ENCODE measurements around the gene USP46. TPM values are rescaled to one million over a fixed set of nuclear protein-coding genes. Genes with fewer than 3 reads are reported as not detected.

Gene USP46
- total and polyA plus RNA-seq, 2 of the 8 experiments (the other 6 are each of a cell fraction or from before 2014, with no cell fraction given) = 10.6 to 62.4 TPM

GRCh38 chr4:52633846-52634245 is 25.3 kb downstream of the USP46 start:
- H3K79me2 ChIP-seq (ENCODE audit: control insufficient read depth in 1 of 2, insufficient read depth in 2 of 2, low read length in 2 of 2) = peaks cover 26 to 87% of the 10 kb centered on the region in 2 experiments
- TF ChIP-seq USF2 (IDR thresholded peaks at IDR 0.05; ENCODE audit: low read length) (no peak), ZNF274 (IDR thresholded peaks at IDR 0.05; ENCODE audit: borderline replicate concordance, extremely low read depth, low read length) (no peak), RXRA (IDR thresholded peaks at IDR 0.05; ENCODE audit: insufficient read depth, low read depth, low read length) (no peak), CBX8 (IDR thresholded peaks at IDR 0.05; ENCODE audit: borderline replicate concordance, low read depth, low read length) (no peak), SP2 (IDR thresholded peaks at IDR 0.05; ENCODE audit: low read length) (no peak), TAF7 (optimal IDR thresholded peaks at IDR 0.05; ENCODE audit: borderline replicate concordance, low read depth, low read length) (no peak), KDM5A (IDR thresholded peaks at IDR 0.05; ENCODE audit: low read length) (no peak), JUND (IDR thresholded peaks at IDR 0.05; ENCODE audit: low read length) (no peak)

More at GRCh38 chr4:52633846-52634245, 25.3 kb downstream of the USP46 start:
- FAIRE-seq (no peak), DNase-seq (ENCODE audit: low read depth in 1 of 2, low spot score in 2 of 2) (no peak)
- H3K27ac ChIP-seq (ENCODE audit: low read depth, low read length) = no peak overlapping the region
- H3K14ac ChIP-seq (ENCODE audit: insufficient read length) = no peak overlapping the region
- peaks cover 2 to 12% of the 10 kb centered on the region in 2 experiments for H4K20me1 ChIP-seq (replicated peaks in 1 of 2; ENCODE audit: control insufficient read depth in 1 of 2, insufficient read depth in 2 of 2, low read length in 2 of 2)
- no peak overlapping the region for H2BK120ac ChIP-seq (replicated peaks; ENCODE audit: low read depth, low read length)
- H3K79me1 ChIP-seq (ENCODE audit: low read depth, low read length) = peaks cover 28% of the 10 kb centered on the region
- no peaks in the 10 kb centered on the region for H3K27me3 ChIP-seq (replicated peaks in 1 of 4; ENCODE audit: control insufficient read depth in 3 of 4, extremely low read depth in 1 of 4, insufficient read depth in 3 of 4, low read length in 3 of 4)
- H3K23me2 ChIP-seq (ENCODE audit: low read depth, low read length) = no peaks in the 10 kb centered on the region; the same call in 1 of the 2 replicates
- no peak overlapping the region for H3K56ac ChIP-seq (replicated peaks; ENCODE audit: insufficient read length, low read depth, low read length)
- H3K4me1 ChIP-seq (replicated peaks in 1 of 4; ENCODE audit: control insufficient read depth in 3 of 4, insufficient read depth in 4 of 4, low read length in 3 of 4) = no peaks in the 10 kb centered on the region; a peak in 1 of 7 replicates
- H2AFZ ChIP-seq (ENCODE audit: low read length) = no peak overlapping the region
- no peak overlapping the region for H2BK12ac ChIP-seq (ENCODE audit: low read depth, low read length)
- no peaks in the 10 kb centered on the region for H3K9me3 ChIP-seq (ENCODE audit: insufficient read depth in 2 of 2, low read depth in 1 of 2, low read length in 1 of 2)
- CTCF ChIA-PET (ENCODE audit: partially characterized antibody) = interaction anchor here (0.6 to 1.1 kb wide), 3 partner anchors 11 to 306 kb away, joined by 3 read pairs; no protein-coding TSS in a partner anchor
- 90% methylated on average over 4 of the region's 6 CpGs; no CpG with 5 or more reads in 1 of the 2 experiments for WGBS, 2 experiments (ENCODE audit: extremely low coverage in 1 of 2, insufficient coverage in 1 of 2, insufficient read length in 1 of 2, insufficient replicate concordance in 2 of 2, low coverage in 1 of 2, low lambda C conversion rate in 2 of 2, missing lambda C conversion rate in 1 of 2)
- no peak overlapping the region for H2BK20ac ChIP-seq (ENCODE audit: low read length)
- H3K4me2 ChIP-seq (ENCODE audit: insufficient read depth in 1 of 2, low read depth in 2 of 2, low read length in 2 of 2) = no peak overlapping the region
- no peak overlapping the region for H2BK5ac ChIP-seq (ENCODE audit: low read depth, low read length)
- peaks cover 0 to 6% (median 2%) of the 10 kb centered on the region in 4 experiments; a peak in 2 of 8 replicates for H3K36me3 ChIP-seq (ENCODE audit: control insufficient read depth in 2 of 4, insufficient read depth in 4 of 4, low read length in 3 of 4)
- H2AK5ac ChIP-seq (ENCODE audit: low read depth, low read length) = no peak overlapping the region
- H4K8ac ChIP-seq (ENCODE audit: extremely low read depth, insufficient read depth, low read length) = no peak overlapping the region; the same call in 1 of the 2 replicates
- no peak overlapping the region for H2BK15ac ChIP-seq (ENCODE audit: low read length)
- no peak overlapping the region for H4K5ac ChIP-seq (ENCODE audit: insufficient read length, low read depth, low read length)
- no peak overlapping the region for H3K4ac ChIP-seq (replicated peaks; ENCODE audit: insufficient read length, low read depth, low read length)
- no peak overlapping the region for H4K91ac ChIP-seq (replicated peaks; ENCODE audit: insufficient read length, low read length)
- H3K9ac ChIP-seq (replicated peaks in 1 of 4; ENCODE audit: extremely low read depth in 1 of 4, low read depth in 3 of 4, low read length in 3 of 4) = no peak overlapping the region
- no peak overlapping the region for H3K18ac ChIP-seq (ENCODE audit: extremely low read depth, low read length)
- H3K4me3 ChIP-seq (ENCODE audit: extremely low read depth in 1 of 4, insufficient read depth in 2 of 4, low read depth in 3 of 4, low read length in 4 of 4) = no peak overlapping the region
- H3K23ac ChIP-seq (ENCODE audit: insufficient read length) = no peak overlapping the region
- POLR2A ChIA-PET (ENCODE audit: partially characterized antibody) = interaction anchor here (0.5 to 1.2 kb wide), 3 partner anchors 9 to 24 kb away, joined by 3 to 4 read pairs (median 3); no protein-coding TSS in a partner anchor
